H9 (cell line): ENCODE measurements around the gene ABCA13. TPM values are rescaled to one million over a fixed set of nuclear protein-coding genes. Genes with fewer than 3 reads are reported as not detected.
"Not testable (repeated sequence)": the region's sequence is repeated elsewhere in the genome, so short reads cannot be mapped to it uniquely, and the experiment has no call there.

Experiments
- DNase-seq: peaks from one replicate; pipeline ENCODE4 v3.0.0-alpha.2; 2017
- H2AFZ ChIP-seq: one replicate; pipeline ENCODE4 v1.6.1; 2013; ENCODE audit warnings: mild to moderate bottlenecking, low read length, control low read depth, moderate library complexity
- H2AK5ac ChIP-seq: 2 replicates; pipeline ENCODE4 v1.6.1; 2013; ENCODE audit warnings: low read length, control low read depth, mixed read lengths; ENCODE audit not compliant: insufficient read length
- H2BK120ac ChIP-seq: one replicate; pipeline ENCODE4 v1.6.1; 2013; ENCODE audit warnings: low read depth, mild to moderate bottlenecking, low read length, control low read depth, inconsistent platforms; ENCODE audit not compliant: poor library complexity, severe bottlenecking
- H2BK12ac ChIP-seq: 2 replicates; pipeline ENCODE4 v1.6.1; 2013; ENCODE audit warnings: low read length, control low read depth, mixed read lengths, low read depth; ENCODE audit not compliant: insufficient read length
- H2BK15ac ChIP-seq: 2 replicates; pipeline ENCODE4 v1.6.1; 2013; ENCODE audit warnings: low read depth, low read length, control low read depth
- H2BK20ac ChIP-seq: one replicate; pipeline ENCODE4 v1.6.1; 2013; ENCODE audit warnings: low read depth, mild to moderate bottlenecking, low read length, control low read depth, inconsistent platforms; ENCODE audit not compliant: poor library complexity, severe bottlenecking
- H2BK5ac ChIP-seq: 2 replicates; pipeline ENCODE4 v1.6.1; 2013; ENCODE audit warnings: low read length, control low read depth, mixed read lengths; ENCODE audit not compliant: insufficient read length
- H3K14ac ChIP-seq: 2 replicates; pipeline ENCODE4 v1.6.1; 2013; ENCODE audit warnings: low read length, control low read depth; ENCODE audit not compliant: insufficient read depth
- H3K18ac ChIP-seq: 2 replicates; pipeline ENCODE4 v1.6.1; 2013; ENCODE audit warnings: low read depth, mild to moderate bottlenecking, mixed read lengths, low read length, control low read depth; ENCODE audit not compliant: insufficient read length
- H3K23ac ChIP-seq: 2 replicates; pipeline ENCODE4 v1.6.1; 2013; ENCODE audit warnings: low read length, control low read depth, mixed read lengths, low read depth; ENCODE audit not compliant: insufficient read length
- H3K23me2 ChIP-seq: 2 replicates; pipeline ENCODE4 v1.6.1; 2013; ENCODE audit warnings: low read depth, mild to moderate bottlenecking, mixed read lengths, low read length, control low read depth; ENCODE audit not compliant: insufficient read length, poor library complexity, severe bottlenecking
- H3K27ac ChIP-seq: 2 replicates; pipeline ENCODE4 v1.5.1; 2013; ENCODE audit warnings: low read length, control low read depth, mixed read lengths, low read depth; ENCODE audit not compliant: insufficient read length
- H3K27me3 ChIP-seq: 2 replicates; pipeline ENCODE4 v1.6.1; 2013; ENCODE audit warnings: low read length, control low read depth, inconsistent platforms; ENCODE audit not compliant: insufficient read depth
- H3K4ac ChIP-seq: 2 replicates; pipeline ENCODE4 v1.6.1; 2013; ENCODE audit warnings: low read depth, mild to moderate bottlenecking, control low read depth, inconsistent platforms, low read length, moderate library complexity
- H3K4me1 ChIP-seq: 2 replicates; pipeline ENCODE4 v1.6.1; 2013; ENCODE audit warnings: low read length, control low read depth, inconsistent platforms; ENCODE audit not compliant: insufficient read depth
- H3K4me2 ChIP-seq: 2 replicates; pipeline ENCODE4 v1.6.1; 2013; ENCODE audit warnings: low read length, control low read depth, mixed read lengths; ENCODE audit not compliant: insufficient read length, insufficient read depth
- H3K56ac ChIP-seq: 2 replicates; pipeline ENCODE4 v1.6.1; 2013; ENCODE audit warnings: low read depth, mild to moderate bottlenecking, mixed read lengths, low read length, control low read depth; ENCODE audit not compliant: insufficient read length
- H3K79me1 ChIP-seq: 2 replicates; pipeline ENCODE4 v1.6.1; 2013; ENCODE audit warnings: low read depth, mild to moderate bottlenecking, moderate library complexity, low read length, control low read depth, inconsistent platforms; ENCODE audit not compliant: insufficient read depth, poor library complexity, severe bottlenecking
- H3K79me2 ChIP-seq: 2 replicates; pipeline ENCODE4 v1.6.1; 2013; ENCODE audit warnings: low read length, control low read depth, inconsistent platforms; ENCODE audit not compliant: insufficient read depth
- H3K9ac ChIP-seq: 2 replicates; pipeline ENCODE4 v1.6.1; 2013; ENCODE audit warnings: low read length, control low read depth, mixed read lengths; ENCODE audit not compliant: insufficient read length; ENCODE audit errors: extremely low read depth
- H3K9me3 ChIP-seq: one replicate; pipeline ENCODE4 v1.6.1; 2013; ENCODE audit warnings: low read depth, low read length, inconsistent platforms; ENCODE audit not compliant: control insufficient read depth
- H3T11ph ChIP-seq: one replicate; pipeline ENCODE4 v1.6.1; 2013; ENCODE audit warnings: mild to moderate bottlenecking, low read length, control low read depth, inconsistent platforms
- H4K20me1 ChIP-seq: one replicate; pipeline ENCODE4 v1.6.1; 2013; ENCODE audit not compliant: control insufficient read depth, insufficient read length, insufficient read depth
- H4K5ac ChIP-seq: 2 replicates; pipeline ENCODE4 v1.6.1; 2013; ENCODE audit warnings: low read depth, mild to moderate bottlenecking, mixed read lengths, low read length, control low read depth; ENCODE audit not compliant: insufficient read length
- H4K8ac ChIP-seq: replicated peaks from 2 replicates; pipeline ENCODE4 v1.6.1; 2013; ENCODE audit warnings: low read length, control low read depth, mixed read lengths, low read depth; ENCODE audit not compliant: insufficient read length
- H4K91ac ChIP-seq: 2 replicates; pipeline ENCODE4 v1.6.1; 2013; ENCODE audit warnings: low read depth, mild to moderate bottlenecking, moderate library complexity, mixed read lengths, low read length, control low read depth; ENCODE audit not compliant: insufficient read length
- H3K27ac Mint-ChIP-seq, 3 experiments: 2 replicates in 2 of 3; 3 replicates in 1 of 3; pipeline ENCODE4 v1.8.0; 2020 to 2021; ENCODE audit warnings: mixed read lengths in 3 of 3, mild to moderate bottlenecking in 1 of 3, moderate library complexity in 1 of 3
- H3K27me3 Mint-ChIP-seq: 2 replicates; pipeline ENCODE4 v1.8.0; 2021; ENCODE audit warnings: low read depth, mild to moderate bottlenecking, moderate library complexity, mixed read lengths
- H3K36me3 Mint-ChIP-seq, 3 experiments: 2 replicates in 2 of 3; 3 replicates in 1 of 3; pipeline ENCODE4 v1.8.0; 2020 to 2021; ENCODE audit warnings: low read depth in 3 of 3, mixed read lengths in 3 of 3; ENCODE audit not compliant: insufficient read depth in 1 of 3
- H3K4me1 Mint-ChIP-seq, 2 experiments: 2 replicates each; pipeline ENCODE4 v1.8.0; 2020; ENCODE audit warnings: mixed read lengths in 2 of 2
- H3K4me3 Mint-ChIP-seq, 2 experiments: 2 replicates in 1 of 2; 3 replicates in 1 of 2; pipeline ENCODE4 v1.8.0; 2020 to 2021; ENCODE audit warnings: mild to moderate bottlenecking in 2 of 2, mixed read lengths in 2 of 2, moderate library complexity in 1 of 2
- H3K9me3 Mint-ChIP-seq, 2 experiments: 2 replicates in 1 of 2; 3 replicates in 1 of 2; pipeline ENCODE4 v1.8.0; 2020; ENCODE audit warnings: mild to moderate bottlenecking in 2 of 2, mixed read lengths in 2 of 2, moderate library complexity in 1 of 2
- CTCF ChIP-seq: fragments of 200-600 bp; sonication (generic); conservative IDR thresholded peaks from 3 replicates; pipeline ENCODE4 v1.8.0; 2021; ENCODE audit warnings: antibody characterized with exemption, mild to moderate bottlenecking
- WGBS: extraction: QIAGEN DNeasy Blood & Tissue Kit; methylation state at CpG from one replicate; pipeline ENCODE4 v1.1.7; 2013; ENCODE audit warnings: missing lambda C conversion rate, low lambda C conversion rate, mixed read lengths; ENCODE audit not compliant: insufficient read length; ENCODE audit errors: extremely low coverage; 5-methylcytosine and 5-hydroxymethylcytosine counted together
- total RNA-seq: library from RNA; stranded (reverse); gene quantifications from 2 replicates; pipeline ENCODE4 v1.2.1, GENCODE V29; 2021

ABCA13 gene
- total RNA-seq, 1 experiment from 2014 or later = 0.11 TPM

- WGBS = no CpG with 5 or more reads among the region's 1 CpG
- no peak overlapping the region for H2AK5ac ChIP-seq
Observed at GRCh38 chr7:48193421-48193820, 22.2 kb downstream of the ABCA13 start.

GRCh38 chr7:48200946-48201589, 29.8 kb downstream of the ABCA13 start:
- H3K36me3 Mint-ChIP-seq, H3T11ph ChIP-seq, H4K5ac ChIP-seq, H3K4me1 ChIP-seq, H3K79me1 ChIP-seq, H3K4me2 ChIP-seq, H3K23ac ChIP-seq, H2AK5ac ChIP-seq, H2AFZ ChIP-seq, H4K8ac ChIP-seq, H3K27me3 ChIP-seq, H3K23me2 ChIP-seq, H4K20me1 ChIP-seq, H2BK15ac ChIP-seq, H4K91ac ChIP-seq, H3K18ac ChIP-seq, H2BK120ac ChIP-seq, H3K14ac ChIP-seq, H3K27me3 Mint-ChIP-seq, H2BK12ac ChIP-seq, H3K56ac ChIP-seq, H3K4ac ChIP-seq, H3K9ac ChIP-seq, DNase-seq, H3K27ac ChIP-seq, H3K9me3 ChIP-seq, H2BK20ac ChIP-seq, H3K79me2 ChIP-seq, H2BK5ac ChIP-seq: not testable (repeated sequence)
- H3K4me3 Mint-ChIP-seq = peak overlapping the region in 1 of 2 experiments; percentile 24; a peak in 1 of 5 replicates
- no CpG with 5 or more reads among the region's 19 CpGs for WGBS
- H3K9me3 Mint-ChIP-seq = peaks cover 0 to 12% of the 10 kb centered on the region in 2 experiments; a peak in 3 of 5 replicates
- peak overlapping the region in 1 of 3 experiments; percentile 88; a peak in 2 of 7 replicates for H3K27ac Mint-ChIP-seq
- peaks cover 26 to 44% of the 10 kb centered on the region in 2 experiments for H3K4me1 Mint-ChIP-seq

More at GRCh38 chr7:48193421-48193820, 22.2 kb downstream of the ABCA13 start:
- H3K14ac ChIP-seq = no peak overlapping the region
- no peaks in the 10 kb centered on the region for H4K20me1 ChIP-seq
- no peak overlapping the region for H4K8ac ChIP-seq
- no peak overlapping the region for H3K9ac ChIP-seq
- H2BK20ac ChIP-seq = no peak overlapping the region
- H3K4ac ChIP-seq = no peak overlapping the region
- no peak overlapping the region for H3K27ac ChIP-seq
- H2BK15ac ChIP-seq = no peak overlapping the region
- no peak overlapping the region for H3K23ac ChIP-seq
- no peaks in the 10 kb centered on the region for H3K79me2 ChIP-seq
- H2BK12ac ChIP-seq = no peak overlapping the region
- H3K18ac ChIP-seq = no peak overlapping the region
- Mint-ChIP-seq H3K36me3 (peaks cover under 1 to 5% (median under 1%) of the 10 kb centered on the region in 3 experiments; a peak in 4 of 7 replicates), H3K4me1 (peaks cover 5 to 21% of the 10 kb centered on the region in 2 experiments), H3K4me3 (no peak overlapping the region), H3K9me3 (peaks cover 5 to 7% of the 10 kb centered on the region in 2 experiments), H3K27me3 (no peaks in the 10 kb centered on the region), H3K27ac (no peak overlapping the region)
- no peaks in the 10 kb centered on the region for H3K23me2 ChIP-seq
- TF ChIP-seq CTCF = no peak
- no peak overlapping the region for H3K56ac ChIP-seq
- H3K9me3 ChIP-seq = no peaks in the 10 kb centered on the region
- H3T11ph ChIP-seq = no peak overlapping the region
- H3K27me3 ChIP-seq = no peaks in the 10 kb centered on the region
- no peak overlapping the region for H4K5ac ChIP-seq
- H3K79me1 ChIP-seq = no peaks in the 10 kb centered on the region
- no peak overlapping the region for H2AFZ ChIP-seq
- no peak overlapping the region for H3K4me2 ChIP-seq
- H2BK120ac ChIP-seq = no peak overlapping the region
- no peak overlapping the region for H2BK5ac ChIP-seq
- H3K4me1 ChIP-seq = no peaks in the 10 kb centered on the region
- H4K91ac ChIP-seq = no peak overlapping the region
- DNase-seq = no peak
